ENCODE data around the gene SYT13.

- no peak for TF ChIP-seq CTCF (IDR thresholded peaks at IDR 0.05; ENCODE audit: insufficient read depth, low read depth, low read length)
- no peak for TF ChIP-seq EZH2 (IDR thresholded peaks at IDR 0.05; ENCODE audit: insufficient read depth, low read length)
Measured at GRCh38 chr11:45224766-45225165, 61.4 kb downstream of the SYT13 start.

All from astrocyte (in vitro differentiated cells and primary cell).